GM23248 (cell line): Measurements from ENCODE around the gene TRIM63. TPM values are rescaled to one million over a fixed set of nuclear protein-coding genes. Genes with fewer than 3 reads are reported as not detected.

Experiments used
- DNase-seq: peaks from one replicate; pipeline ENCODE4 v3.0.0-alpha.2; 2015
- H2AFZ ChIP-seq: fragments of 200-600 bp; sonication (generic); 2 replicates; pipeline ENCODE4 v1.6.1; 2016; ENCODE audit warnings: antibody characterized with exemption
- H3F3A ChIP-seq: fragments of 200-600 bp; sonication (generic); 2 replicates; pipeline ENCODE4 v1.6.1; 2016; ENCODE audit warnings: mild to moderate bottlenecking, antibody characterized with exemption, mixed run types; ENCODE audit not compliant: insufficient read depth
- H3K27ac ChIP-seq: fragments of 200-600 bp; sonication (generic); 2 replicates; pipeline ENCODE4 v1.5.1; 2016; ENCODE audit warnings: mild to moderate bottlenecking
- H3K27me3 ChIP-seq: fragments of 200-600 bp; sonication (generic); replicated peaks from 2 replicates; pipeline ENCODE4 v1.6.1; 2016; ENCODE audit warnings: mild to moderate bottlenecking; ENCODE audit not compliant: insufficient read depth
- H3K36me3 ChIP-seq: fragments of 200-600 bp; sonication (generic); 2 replicates; pipeline ENCODE4 v1.6.1; 2016; ENCODE audit warnings: low read depth, mild to moderate bottlenecking
- H3K4me1 ChIP-seq: fragments of 200-600 bp; sonication (generic); 2 replicates; pipeline ENCODE4 v1.6.1; 2016; ENCODE audit warnings: mild to moderate bottlenecking; ENCODE audit not compliant: insufficient read depth
- H3K4me2 ChIP-seq: fragments of 200-600 bp; sonication (generic); one replicate; pipeline ENCODE4 v1.6.1; 2016; ENCODE audit warnings: mild to moderate bottlenecking; ENCODE audit not compliant: unreplicated experiment
- H3K4me3 ChIP-seq: fragments of 200-600 bp; sonication (generic); 2 replicates; pipeline ENCODE4 v1.5.1; 2016; ENCODE audit warnings: mild to moderate bottlenecking
- H3K79me2 ChIP-seq: fragments of 200-600 bp; sonication (generic); 2 replicates; pipeline ENCODE4 v1.6.1; 2016; ENCODE audit warnings: mild to moderate bottlenecking; ENCODE audit not compliant: insufficient read depth
- H3K9ac ChIP-seq: fragments of 200-600 bp; sonication (generic); 2 replicates; pipeline ENCODE4 v1.6.1; 2016; ENCODE audit warnings: mild to moderate bottlenecking
- H3K9me2 ChIP-seq: fragments of 200-600 bp; sonication (generic); 2 replicates; pipeline ENCODE4 v1.6.1; 2016; ENCODE audit warnings: mixed run types, mild to moderate bottlenecking, moderate library complexity; ENCODE audit not compliant: insufficient read depth
- H3K9me3 ChIP-seq: fragments of 200-600 bp; sonication (generic); one replicate; pipeline ENCODE4 v1.6.1; 2017; ENCODE audit warnings: low read depth
- H4K20me1 ChIP-seq: fragments of 200-600 bp; sonication (generic); 2 replicates; pipeline ENCODE4 v1.6.0; 2016; ENCODE audit not compliant: insufficient read depth
- EZH2 ChIP-seq: fragments of 200-600 bp; sonication (generic); IDR thresholded peaks from 2 replicates; pipeline ENCODE4 v1.6.1; 2018; ENCODE audit warnings: antibody characterized with exemption, mild to moderate bottlenecking; ENCODE audit not compliant: insufficient read depth, poor library complexity, severe bottlenecking
- EZH2phosphoT487 ChIP-seq: fragments of 200-600 bp; sonication (generic); IDR thresholded peaks from 2 replicates; pipeline ENCODE4 v1.6.1; 2018; ENCODE audit warnings: antibody characterized with exemption, moderate library complexity, mild to moderate bottlenecking, low read depth; ENCODE audit not compliant: insufficient read depth
- WGBS, 2 experiments: methylation state at CpG; one replicate each; pipeline ENCODE4 v1.1.6; 2015 to 2017; ENCODE audit warnings: low lambda C conversion rate in 2 of 2, low coverage in 1 of 2; ENCODE audit errors: missing lambda C conversion rate in 2 of 2; 5-methylcytosine and 5-hydroxymethylcytosine counted together
- in situ Hi-C: fragments of 300-500 bp; cut with MboI; formaldehyde crosslinking; loops from 2 replicates; pipeline ENCODE4 v1.15.0; 2020
- polyA plus RNA-seq: library from polyadenylated mRNA; unstranded; fragments of >200 nt; fragmentation: Nextera tagmentation; extraction: Ambion mirVana; gene quantifications from 2 replicates; pipeline ENCODE4 v1.2.1, GENCODE V29; 2016
- total RNA-seq: library from RNA; depleted of rRNA; stranded (reverse); fragments of >200 nt; shearing (Covaris generic); gene quantifications from 2 replicates; pipeline ENCODE4 v1.2.3, GENCODE V29; 2014

The TRIM63 gene
- total and polyA plus RNA-seq, 2 experiments from 2014 or later, result not detected

- Histone ChIP-seq H3K27me3 (peaks cover 40% of the 10 kb centered on the region), H3K79me2 (no peaks in the 10 kb centered on the region), H3K4me1 (no peaks in the 10 kb centered on the region), H3K27ac (no peak overlapping the region), H3K36me3 (no peaks in the 10 kb centered on the region), H3K9ac (no peak overlapping the region), H3K4me3 (no peak overlapping the region), H3K4me2 (no peak overlapping the region), H3F3A (no peaks in the 10 kb centered on the region), H3K9me2 (no peaks in the 10 kb centered on the region), H2AFZ (no peak overlapping the region), H3K9me3 (no peaks in the 10 kb centered on the region), H4K20me1 (no peaks in the 10 kb centered on the region)
- no peak for TF ChIP-seq EZH2phosphoT487
- TF ChIP-seq EZH2, result no peak
- WGBS, 2 experiments, result 58 to 59% methylated on average over 5 of the region's 5 CpGs
- in situ Hi-C loops, result no loop called here
- no peak for DNase-seq
Observed at GRCh38 chr1:26058052-26058595, 9.3 kb downstream of the TRIM63 start.

DNA sequence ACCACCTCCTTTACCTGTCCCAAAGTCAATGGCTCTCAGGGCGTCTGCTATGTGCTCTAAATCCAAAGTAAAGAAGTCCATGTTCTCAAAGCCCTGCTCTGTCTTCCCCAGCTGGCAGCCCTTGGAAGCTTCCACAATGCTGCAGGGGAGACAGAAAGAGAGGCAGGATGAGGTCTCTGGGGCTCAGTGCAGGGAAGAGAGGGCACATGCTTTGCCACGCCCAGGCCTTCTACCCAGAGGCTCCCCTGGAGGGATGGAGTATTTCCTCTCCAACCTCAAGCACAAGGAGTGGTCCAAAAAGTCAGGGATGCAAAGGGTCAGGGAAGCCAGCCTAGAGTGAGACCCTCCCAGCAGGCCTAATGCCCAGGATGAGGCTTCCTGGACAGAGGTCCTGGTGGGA is 10.2 kb downstream of the TRIM63 start:
- in situ Hi-C loops, result no loop called here
- 50 to 52% methylated on average over 2 of the region's 2 CpGs for WGBS, 2 experiments
- H3K4me2 ChIP-seq, result no peak overlapping the region

DNA sequence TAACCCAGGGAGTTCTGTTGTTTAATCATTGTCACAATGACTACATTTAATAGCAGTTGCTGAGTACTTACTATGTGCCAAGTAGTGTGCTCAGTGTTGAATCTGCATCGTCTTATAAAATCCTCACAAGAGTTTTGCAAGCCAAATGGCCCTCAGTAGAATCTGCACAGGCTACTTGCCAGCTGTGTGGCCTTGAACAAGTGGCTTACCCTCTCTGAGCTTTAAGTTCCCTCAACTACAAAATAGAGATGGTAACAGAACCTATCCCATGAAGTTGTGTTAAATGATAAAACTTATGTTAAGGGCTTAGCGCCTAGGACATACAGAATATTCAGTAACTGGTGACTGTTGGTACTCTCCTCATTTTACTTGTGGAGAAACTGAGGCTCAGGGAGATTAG is 12.4 kb downstream of the TRIM63 start:
- Histone ChIP-seq H3K36me3 (no peaks in the 10 kb centered on the region), H3K9ac (no peak overlapping the region), H3K9me3 (no peaks in the 10 kb centered on the region), H3F3A (no peaks in the 10 kb centered on the region), H4K20me1 (no peaks in the 10 kb centered on the region), H3K27me3 (peaks cover 40% of the 10 kb centered on the region), H3K4me1 (no peaks in the 10 kb centered on the region), H2AFZ (no peak overlapping the region), H3K9me2 (no peaks in the 10 kb centered on the region), H3K4me2 (no peak overlapping the region), H3K4me3 (no peak overlapping the region), H3K27ac (no peak overlapping the region), H3K79me2 (no peaks in the 10 kb centered on the region)
- TF ChIP-seq EZH2 (no peak), EZH2phosphoT487 (no peak)
- 45 to 57% methylated on average over 2 of the region's 2 CpGs for WGBS, 2 experiments
- in situ Hi-C loops, result no loop called here
- no peak for DNase-seq

More for the DNA sequence above, 10.2 kb downstream of the TRIM63 start:
- no peak for DNase-seq
- peaks cover 45% of the 10 kb centered on the region for H3K27me3 ChIP-seq
- no peak overlapping the region for H2AFZ ChIP-seq
- no peaks in the 10 kb centered on the region for H4K20me1 ChIP-seq
- H3K36me3 ChIP-seq, result no peaks in the 10 kb centered on the region
- no peak overlapping the region for H3K27ac ChIP-seq
- H3K79me2 ChIP-seq, result no peaks in the 10 kb centered on the region
- no peaks in the 10 kb centered on the region for H3F3A ChIP-seq
- no peak overlapping the region for H3K4me3 ChIP-seq
- no peaks in the 10 kb centered on the region for H3K9me2 ChIP-seq
- no peak for TF ChIP-seq EZH2phosphoT487
- TF ChIP-seq EZH2, result no peak
- no peak overlapping the region for H3K9ac ChIP-seq
- no peaks in the 10 kb centered on the region for H3K9me3 ChIP-seq
- H3K4me1 ChIP-seq, result no peaks in the 10 kb centered on the region

DNA sequence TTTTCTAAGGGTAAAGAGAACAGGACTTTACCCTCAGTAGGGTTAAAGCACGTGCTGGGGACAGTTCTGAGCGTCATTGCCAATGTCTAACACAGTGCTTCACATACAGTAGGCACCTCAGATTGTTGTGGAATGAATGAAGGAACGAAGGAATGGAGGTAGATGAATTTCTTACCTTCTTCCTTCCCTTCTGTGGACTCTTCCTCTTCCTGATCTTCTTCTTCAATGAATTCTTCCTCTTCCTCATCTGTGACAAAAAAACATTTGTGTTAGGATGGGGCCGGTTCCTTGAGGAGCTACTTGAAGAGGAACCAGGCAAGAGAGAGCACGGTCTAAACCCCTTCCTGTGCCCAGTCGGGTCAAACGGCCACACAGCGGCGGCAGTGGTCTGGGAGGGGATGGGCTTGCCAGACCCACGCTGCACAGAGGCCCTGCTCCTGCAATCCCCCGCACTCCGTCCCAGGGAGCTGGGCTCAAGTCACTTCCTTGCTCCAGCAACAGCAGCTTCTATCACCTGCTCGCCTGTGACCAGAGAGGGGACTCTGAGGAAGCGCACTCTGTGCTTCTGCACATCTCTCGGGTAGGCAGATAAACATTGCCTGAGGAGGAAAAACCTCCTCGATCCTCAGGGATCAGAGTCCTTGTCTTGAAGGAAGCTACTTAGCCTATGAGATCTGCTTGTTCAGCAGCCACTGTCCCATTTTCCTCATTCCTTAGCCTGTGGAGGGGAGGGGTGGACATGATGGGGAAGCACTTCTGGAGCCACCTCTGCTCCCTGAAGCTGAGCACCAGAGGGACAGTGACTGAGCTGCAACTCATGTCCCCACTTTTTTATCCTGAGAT is 13.5 kb downstream of the TRIM63 start:
- in situ Hi-C loops, result no loop called here
- Histone ChIP-seq H3K27ac (no peak overlapping the region), H3K79me2 (no peaks in the 10 kb centered on the region), H3K4me1 (no peaks in the 10 kb centered on the region), H3K9me3 (no peaks in the 10 kb centered on the region), H3K4me3 (no peak overlapping the region), H3K9ac (no peak overlapping the region), H3K36me3 (no peaks in the 10 kb centered on the region), H4K20me1 (no peaks in the 10 kb centered on the region), H3F3A (no peaks in the 10 kb centered on the region), H3K9me2 (no peaks in the 10 kb centered on the region), H2AFZ (no peak overlapping the region), H3K4me2 (no peak overlapping the region), H3K27me3 (peaks cover 44% of the 10 kb centered on the region)
- WGBS, 2 experiments, result 46 to 49% methylated on average over 16 of the region's 16 CpGs
- no peak for DNase-seq
- TF ChIP-seq EZH2phosphoT487, result no peak
- no peak for TF ChIP-seq EZH2
